ENCODE results near the gene YY1.

DNA sequence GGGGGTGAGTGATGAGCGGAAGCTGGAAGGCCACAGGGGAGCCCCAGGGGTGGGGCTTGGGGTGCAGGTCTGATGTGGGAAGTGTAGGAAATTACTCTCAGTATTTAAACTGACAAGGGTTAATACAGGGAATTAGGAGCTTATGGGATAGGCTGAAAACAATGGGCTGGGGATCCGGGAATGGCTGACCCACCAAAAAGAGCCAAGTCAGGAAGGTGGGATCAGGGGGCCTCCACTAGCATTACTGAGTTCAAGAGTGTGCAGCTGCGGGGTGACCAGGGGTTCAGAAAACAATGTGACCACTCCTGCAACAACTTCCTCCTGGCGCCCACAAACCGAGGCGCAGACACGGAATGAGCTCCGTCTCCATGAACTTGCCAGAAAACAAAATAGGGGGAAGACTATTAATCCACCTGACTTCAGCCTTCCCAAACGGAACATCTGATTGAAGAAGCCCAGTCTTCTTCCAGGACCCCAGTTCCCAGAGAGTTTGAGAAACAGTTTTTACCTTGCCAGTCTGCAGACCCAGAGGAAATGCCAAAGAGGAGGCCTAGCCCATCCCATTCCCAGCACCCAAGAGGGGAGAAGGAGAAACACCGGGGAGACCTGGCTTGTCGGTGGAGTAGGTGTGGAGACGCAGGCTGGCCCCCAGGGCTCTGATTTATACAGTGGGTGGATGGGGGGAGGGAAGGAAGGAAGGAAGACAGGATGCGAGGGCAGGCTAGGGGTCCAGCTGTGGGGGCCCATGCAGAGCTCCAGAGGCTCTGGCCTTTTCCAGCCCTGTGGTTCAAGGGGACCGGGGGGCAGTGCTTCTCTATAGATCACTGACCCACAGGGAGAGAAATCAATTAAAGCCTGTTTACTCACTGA, 16.5 kb upstream of the YY1 start:
- TF ChIP-seq, protein P1, sequence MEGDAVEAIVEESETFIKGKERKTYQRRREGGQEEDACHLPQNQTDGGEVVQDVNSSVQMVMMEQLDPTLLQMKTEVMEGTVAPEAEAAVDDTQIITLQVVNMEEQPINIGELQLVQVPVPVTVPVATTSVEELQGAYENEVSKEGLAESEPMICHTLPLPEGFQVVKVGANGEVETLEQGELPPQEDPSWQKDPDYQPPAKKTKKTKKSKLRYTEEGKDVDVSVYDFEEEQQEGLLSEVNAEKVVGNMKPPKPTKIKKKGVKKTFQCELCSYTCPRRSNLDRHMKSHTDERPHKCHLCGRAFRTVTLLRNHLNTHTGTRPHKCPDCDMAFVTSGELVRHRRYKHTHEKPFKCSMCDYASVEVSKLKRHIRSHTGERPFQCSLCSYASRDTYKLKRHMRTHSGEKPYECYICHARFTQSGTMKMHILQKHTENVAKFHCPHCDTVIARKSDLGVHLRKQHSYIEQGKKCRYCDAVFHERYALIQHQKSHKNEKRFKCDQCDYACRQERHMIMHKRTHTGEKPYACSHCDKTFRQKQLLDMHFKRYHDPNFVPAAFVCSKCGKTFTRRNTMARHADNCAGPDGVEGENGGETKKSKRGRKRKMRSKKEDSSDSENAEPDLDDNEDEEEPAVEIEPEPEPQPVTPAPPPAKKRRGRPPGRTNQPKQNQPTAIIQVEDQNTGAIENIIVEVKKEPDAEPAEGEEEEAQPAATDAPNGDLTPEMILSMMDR (IDR thresholded peaks at IDR 0.05; ENCODE audit: borderline replicate concordance, extremely low read depth, low read length, poor library complexity, severe bottlenecking): no peak
- TF ChIP-seq EZH2 (IDR thresholded peaks at IDR 0.05; ENCODE audit: borderline replicate concordance, low read depth, low read length, severe bottlenecking): no peak
